DND-41 (cell line): ENCODE measurements around the gene TCL1B.

ENCODE experiments used
- ATAC-seq: fragments of 200-7000 bp; cut with Tn5 transposase; 3 replicates; pipeline ENCODE4 v1.9.1; 2021; ENCODE audit warnings: low read depth; ENCODE audit not compliant: insufficient read depth
- DNase-seq: peaks from one replicate; pipeline ENCODE4 v3.0.0-alpha.2; 2020
- H2AFZ ChIP-seq: 2 replicates; pipeline ENCODE4 v1.6.0; 2012; ENCODE audit warnings: low read depth, low read length
- H3K27ac ChIP-seq: 2 replicates; pipeline ENCODE4 v1.5.1; 2012; ENCODE audit warnings: low read length, inconsistent platforms
- H3K27me3 ChIP-seq: fragments of 200-600 bp; sonication (generic); 2 replicates; pipeline ENCODE4 v1.6.0; 2012; ENCODE audit warnings: low read length, mild to moderate bottlenecking, inconsistent platforms; ENCODE audit not compliant: insufficient read depth, poor library complexity
- H3K36me3 ChIP-seq: 2 replicates; pipeline ENCODE4 v1.5.1; 2012; ENCODE audit warnings: low read length, inconsistent platforms; ENCODE audit not compliant: insufficient read depth
- H3K4me1 ChIP-seq: 2 replicates; pipeline ENCODE4 v1.5.1; 2012; ENCODE audit warnings: mild to moderate bottlenecking, low read length; ENCODE audit not compliant: insufficient read depth
- H3K4me2 ChIP-seq: 2 replicates; pipeline ENCODE4 v1.6.0; 2012; ENCODE audit warnings: mild to moderate bottlenecking, moderate library complexity, low read length, inconsistent platforms; ENCODE audit not compliant: insufficient read depth
- H3K4me3 ChIP-seq, 2 experiments: fragments of 200-600 bp in 1 of 2; shearing (Covaris generic) in 1 of 2; 2 replicates each; pipeline ENCODE4 v1.5.1; 2012 to 2016; ENCODE audit warnings: inconsistent platforms in 2 of 2, low read length in 2 of 2, mild to moderate bottlenecking in 2 of 2, low read depth in 1 of 2, moderate library complexity in 1 of 2
- H3K79me2 ChIP-seq: 2 replicates; pipeline ENCODE4 v1.6.0; 2012; ENCODE audit warnings: low read length, inconsistent platforms; ENCODE audit not compliant: insufficient read depth
- H3K9ac ChIP-seq: 2 replicates; pipeline ENCODE4 v1.6.0; 2012; ENCODE audit warnings: low read depth, mild to moderate bottlenecking, inconsistent platforms, low read length, moderate library complexity
- H3K9me3 ChIP-seq: 2 replicates; pipeline ENCODE4 v1.5.1; 2012; ENCODE audit warnings: low read length, moderate library complexity, mild to moderate bottlenecking, inconsistent platforms; ENCODE audit not compliant: insufficient read depth, severe bottlenecking
- H4K20me1 ChIP-seq: 2 replicates; pipeline ENCODE4 v1.6.0; 2012; ENCODE audit warnings: low read length; ENCODE audit not compliant: insufficient read depth
- EZH2 ChIP-seq: IDR thresholded peaks from 3 replicates; pipeline ENCODE4 v1.6.1; 2012; ENCODE audit warnings: borderline replicate concordance, low read depth, mild to moderate bottlenecking, moderate library complexity, low read length, inconsistent platforms; ENCODE audit not compliant: severe bottlenecking
- TF ChIP-seq, protein P1 (sequence below): IDR thresholded peaks from 2 replicates; pipeline ENCODE4 v1.5.1; 2012; ENCODE audit warnings: borderline replicate concordance, low read length, moderate library complexity, mild to moderate bottlenecking; ENCODE audit not compliant: poor library complexity, severe bottlenecking; ENCODE audit errors: extremely low read depth

The TCL1B gene

GRCh38 chr14:95710106-95710505, 23.9 kb downstream of the TCL1B start:
- Histone ChIP-seq H2AFZ (no peak overlapping the region), H3K36me3 (no peaks in the 10 kb centered on the region), H3K27me3 (no peaks in the 10 kb centered on the region), H3K9ac (no peak overlapping the region), H4K20me1 (no peaks in the 10 kb centered on the region), H3K4me2 (no peak overlapping the region), H3K79me2 (no peaks in the 10 kb centered on the region), H3K4me3 (no peak overlapping the region), H3K27ac (no peak overlapping the region), H3K4me1 (no peaks in the 10 kb centered on the region), H3K9me3 (no peaks in the 10 kb centered on the region)
- ATAC-seq (no peak), DNase-seq (no peak)
- TF ChIP-seq EZH2: no peak
- TF ChIP-seq, protein P1, sequence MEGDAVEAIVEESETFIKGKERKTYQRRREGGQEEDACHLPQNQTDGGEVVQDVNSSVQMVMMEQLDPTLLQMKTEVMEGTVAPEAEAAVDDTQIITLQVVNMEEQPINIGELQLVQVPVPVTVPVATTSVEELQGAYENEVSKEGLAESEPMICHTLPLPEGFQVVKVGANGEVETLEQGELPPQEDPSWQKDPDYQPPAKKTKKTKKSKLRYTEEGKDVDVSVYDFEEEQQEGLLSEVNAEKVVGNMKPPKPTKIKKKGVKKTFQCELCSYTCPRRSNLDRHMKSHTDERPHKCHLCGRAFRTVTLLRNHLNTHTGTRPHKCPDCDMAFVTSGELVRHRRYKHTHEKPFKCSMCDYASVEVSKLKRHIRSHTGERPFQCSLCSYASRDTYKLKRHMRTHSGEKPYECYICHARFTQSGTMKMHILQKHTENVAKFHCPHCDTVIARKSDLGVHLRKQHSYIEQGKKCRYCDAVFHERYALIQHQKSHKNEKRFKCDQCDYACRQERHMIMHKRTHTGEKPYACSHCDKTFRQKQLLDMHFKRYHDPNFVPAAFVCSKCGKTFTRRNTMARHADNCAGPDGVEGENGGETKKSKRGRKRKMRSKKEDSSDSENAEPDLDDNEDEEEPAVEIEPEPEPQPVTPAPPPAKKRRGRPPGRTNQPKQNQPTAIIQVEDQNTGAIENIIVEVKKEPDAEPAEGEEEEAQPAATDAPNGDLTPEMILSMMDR: no peak

- no peaks in the 10 kb centered on the region for H3K27me3 ChIP-seq
- H3K9me3 ChIP-seq: no peaks in the 10 kb centered on the region
- H3K4me1 ChIP-seq: no peaks in the 10 kb centered on the region
- H4K20me1 ChIP-seq: no peaks in the 10 kb centered on the region
- TF ChIP-seq, protein P1: no peak
- H3K4me3 ChIP-seq: no peak overlapping the region
- no peak overlapping the region for H3K27ac ChIP-seq
- no peaks in the 10 kb centered on the region for H3K36me3 ChIP-seq
- DNase-seq (no peak), ATAC-seq (no peak)
- H3K4me2 ChIP-seq: no peak overlapping the region
- H3K9ac ChIP-seq: no peak overlapping the region
- H2AFZ ChIP-seq: no peak overlapping the region
- H3K79me2 ChIP-seq: no peaks in the 10 kb centered on the region
These were observed 25.4 kb downstream of the TCL1B start for GRCh38 chr14:95711476-95712176.

DNA sequence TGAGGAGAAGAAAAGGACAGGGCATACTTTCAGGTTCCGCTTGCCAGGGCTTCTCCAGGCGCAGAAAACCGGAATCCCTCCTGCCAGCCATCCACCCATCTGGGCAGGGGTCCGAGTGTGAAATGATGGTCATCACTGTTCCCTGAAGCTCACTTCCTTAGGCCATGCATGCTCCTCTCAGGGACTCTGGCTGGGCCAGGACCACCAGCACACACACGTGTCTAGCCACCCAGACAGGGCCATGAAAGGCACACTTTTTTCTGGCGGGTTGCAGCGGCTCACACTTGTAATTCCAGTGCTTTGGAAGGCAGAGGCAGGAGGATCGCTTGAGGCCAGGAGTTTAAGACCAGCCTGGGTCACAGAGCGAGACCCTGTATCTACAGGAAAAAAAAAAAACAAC, 26.2 kb downstream of the TCL1B start:
- Histone ChIP-seq H3K4me1 (no peaks in the 10 kb centered on the region), H3K79me2 (no peaks in the 10 kb centered on the region), H3K36me3 (no peaks in the 10 kb centered on the region), H3K4me3 (no peak overlapping the region), H3K4me2 (no peak overlapping the region), H3K27ac (no peak overlapping the region), H3K9ac (no peak overlapping the region), H4K20me1 (no peaks in the 10 kb centered on the region), H3K27me3 (no peaks in the 10 kb centered on the region), H2AFZ (no peak overlapping the region), H3K9me3 (no peaks in the 10 kb centered on the region)
- no peak for TF ChIP-seq EZH2
- TF ChIP-seq, protein P1: no peak
- ATAC-seq (no peak), DNase-seq (no peak)
